SK-N-DZ (cell line): ENCODE results near the gene OPRD1.

ENCODE experiments used
- DNase-seq: peaks from one replicate; pipeline ENCODE4 v3.0.0-alpha.2; 2015; ENCODE audit warnings: low spot score
- small RNA-seq, 2 experiments: library from RNA; depleted of rRNA; stranded (forward); fragments of <200 nt; gene quantifications; one replicate each; pipeline ENCODE3, GENCODE V24; 2014

Gene OPRD1

DNA sequence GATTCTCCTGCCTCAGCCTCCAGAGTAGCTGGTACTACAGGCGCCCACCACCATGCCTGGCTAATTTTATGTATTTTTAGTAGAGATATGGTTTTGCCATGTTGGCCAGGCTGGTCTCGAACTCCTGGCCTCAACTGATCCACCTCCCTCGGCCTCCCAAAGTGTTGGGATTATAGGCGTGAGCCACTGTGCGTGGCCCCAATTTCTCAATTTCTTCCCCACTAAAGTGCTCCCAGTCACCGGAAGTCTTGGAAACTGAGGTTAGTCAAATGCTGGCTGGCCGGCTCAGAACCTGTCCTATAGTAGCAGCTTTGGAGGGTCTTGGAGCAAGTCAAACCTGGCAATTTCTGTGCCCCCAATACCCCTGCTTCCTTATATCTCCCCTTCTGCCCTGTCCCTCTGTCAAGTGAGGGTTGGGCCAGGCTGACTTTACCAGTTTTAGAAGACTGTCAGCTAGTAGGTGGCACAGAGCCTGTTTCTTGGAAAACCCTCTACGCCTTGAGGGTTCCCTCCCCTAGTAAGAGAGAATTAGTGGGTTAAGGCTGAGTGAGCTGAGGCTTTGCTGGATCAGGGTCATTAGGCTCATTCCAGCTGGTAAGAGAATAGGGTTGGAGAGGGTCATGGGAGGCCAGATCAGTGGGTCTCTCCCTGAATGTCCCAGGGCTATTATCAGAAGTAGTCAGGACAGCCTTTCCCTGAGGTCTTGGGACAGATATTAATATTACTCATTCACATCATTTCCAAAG, 94.1 kb downstream of the OPRD1 start:
- DNase-seq, result no peak

- no peak for DNase-seq
Measured at GRCh38 chr1:28909198-28909597, 97.2 kb downstream of the OPRD1 start.

- no peak for DNase-seq
Measured at GRCh38 chr1:28910379-28911115, 98.6 kb downstream of the OPRD1 start.

DNA sequence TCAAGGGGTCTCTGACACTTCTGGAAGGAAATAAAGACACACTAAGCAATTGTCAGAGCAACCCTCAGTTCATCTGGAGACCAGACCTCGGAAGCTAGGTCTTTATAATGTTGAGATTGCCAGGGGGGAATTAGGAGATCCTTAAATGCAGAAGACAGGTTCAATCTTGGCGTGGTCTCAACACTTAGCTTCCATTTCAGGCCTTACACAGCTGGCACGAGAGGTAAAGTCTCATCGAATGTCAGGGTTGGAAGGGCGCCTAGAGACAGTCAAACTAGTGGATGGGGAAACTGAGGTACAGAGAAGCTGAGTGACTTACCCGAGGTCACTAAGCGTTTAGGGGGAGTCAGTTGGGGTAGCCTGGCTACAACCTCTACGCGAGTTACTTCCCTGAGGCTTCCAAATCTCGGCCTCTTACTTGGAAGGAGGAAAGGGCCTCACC, 101.8 kb downstream of the OPRD1 start:
- no peak for DNase-seq

- DNase-seq, result peak; percentile 98
Measured at GRCh38 chr1:28914228-28915030, 102.5 kb downstream of the OPRD1 start, which contains the start of gene EPB41. Gene EPB41, plus strand, starts transcription at chr1:28914569. Its CDS starts 72,869 bp downstream, at chr1:28987438.

GRCh38 chr1:28915031-28915895, 103.3 kb downstream of the OPRD1 start:
- peak; percentile 66 for DNase-seq

- no peak for DNase-seq
Measured at GRCh38 chr1:28917757-28918118, 105.8 kb downstream of the OPRD1 start.

Small RNAs within 50 kb of the gene (small RNA-seq; reads per million reads assigned to genes)
- 0 reads per million in 2 experiments for gene RF00019
